Activated CD8-positive, alpha-beta memory T cell treated with anti-CD3 and anti-CD28 coated beads, Interleukin-2, amount 50 U/mL, for 1 hour (primary cell): ENCODE results near the gene CENPL.

Experiments used
- DNase-seq: peaks from one replicate; pipeline ENCODE4 v3.0.0-alpha.2; 2020; ENCODE audit errors: extremely low read depth

The CENPL gene

DNA sequence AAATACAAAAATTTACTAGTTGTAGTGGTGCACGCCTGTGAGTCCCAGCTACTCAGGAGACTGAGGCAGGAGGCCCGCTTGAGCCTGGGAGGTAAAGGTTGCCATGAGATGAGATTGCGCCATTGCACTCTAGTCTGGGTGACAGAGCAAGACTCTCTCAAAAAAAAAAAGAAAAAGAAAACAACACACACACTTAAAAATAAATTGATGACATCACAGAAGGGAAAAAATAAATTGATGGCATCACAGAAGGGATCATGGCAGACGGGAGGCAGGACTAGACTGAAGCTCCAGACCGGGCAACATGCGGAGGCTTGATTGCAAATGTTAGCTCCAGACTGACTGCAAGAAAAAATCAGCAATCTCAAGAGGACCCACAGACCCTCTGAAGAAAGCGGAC, 66.6 kb downstream of the CENPL start:
- no peak for DNase-seq

DNA sequence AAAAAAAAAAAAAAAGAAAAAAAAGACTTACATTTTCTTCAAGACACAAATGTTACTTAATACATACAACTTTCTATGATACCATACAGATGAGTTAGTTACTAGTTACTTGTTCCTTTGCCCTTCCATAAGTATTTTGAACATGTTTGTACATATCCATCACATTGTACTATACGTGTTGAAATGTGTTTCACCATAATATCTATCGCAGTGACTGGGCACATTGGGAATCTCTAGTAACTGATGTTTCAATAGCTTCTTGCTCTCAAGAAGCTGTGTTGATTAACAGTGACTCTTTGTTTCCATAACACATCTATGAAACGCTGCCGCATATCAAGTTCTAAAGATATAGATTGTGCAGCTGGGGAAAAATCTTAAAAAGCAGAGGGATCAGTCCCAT, 67.0 kb downstream of the CENPL start:
- no peak for DNase-seq

DNA sequence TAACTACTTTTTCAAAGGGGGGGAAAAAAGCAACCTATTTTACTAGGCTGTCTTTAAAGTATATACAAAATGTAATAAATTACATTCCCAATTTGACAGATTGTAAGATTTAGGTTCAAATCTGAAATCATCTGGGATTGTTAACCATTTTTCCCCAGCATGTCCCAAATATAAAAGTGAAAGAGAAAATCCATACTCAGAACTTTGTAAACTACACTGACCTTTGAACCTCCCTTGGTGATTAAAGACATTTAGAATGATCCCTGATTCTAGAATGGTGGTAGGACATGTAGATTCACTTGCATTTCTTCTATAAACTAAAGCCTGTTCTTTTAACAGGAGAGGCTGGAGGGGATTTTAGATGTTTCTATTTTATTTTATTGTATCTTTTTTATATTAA, 70.9 kb downstream of the CENPL start:
- DNase-seq = no peak
